Neural cell (in vitro differentiated cells): ENCODE data around the gene CDH4. TPM values are rescaled to one million over a fixed set of nuclear protein-coding genes. Genes with fewer than 3 reads are reported as not detected.

ENCODE experiments used
- H2AFZ ChIP-seq: fragments of 200-600, 300-800 bp; sonication (generic), shearing (Covaris generic); 2 replicates; pipeline ENCODE4 v1.6.0; 2014; ENCODE audit warnings: low read depth, mild to moderate bottlenecking, antibody characterized with exemption, low read length, moderate library complexity
- H3F3A ChIP-seq: fragments of 200-600 bp; shearing (Covaris generic); 2 replicates; pipeline ENCODE4 v1.6.1; 2016; ENCODE audit warnings: mild to moderate bottlenecking, moderate library complexity, mixed read lengths, antibody characterized with exemption, low read length; ENCODE audit not compliant: insufficient read depth, poor library complexity, severe bottlenecking
- H3K27ac ChIP-seq: fragments of 200-600, 300-800 bp; sonication (generic), shearing (Covaris generic); 2 replicates; pipeline ENCODE4 v1.5.1; 2014; ENCODE audit warnings: mild to moderate bottlenecking, low read length, moderate library complexity
- H3K27me3 ChIP-seq: fragments of 300-800, 200-600 bp; sonication (generic), shearing (Covaris generic); 2 replicates; pipeline ENCODE4 v1.6.0; 2014; ENCODE audit warnings: mild to moderate bottlenecking, low read depth, low read length, moderate library complexity; ENCODE audit not compliant: insufficient read depth
- H3K36me3 ChIP-seq: fragments of 300-800, 200-600 bp; sonication (generic), shearing (Covaris generic); 2 replicates; pipeline ENCODE4 v1.5.1; 2014; ENCODE audit warnings: mild to moderate bottlenecking, antibody characterized with exemption, low read length, moderate library complexity; ENCODE audit not compliant: insufficient read depth
- H3K4me2 ChIP-seq: fragments of 300-800, 200-600 bp; sonication (generic), shearing (Covaris generic); 2 replicates; pipeline ENCODE4 v1.6.0; 2014; ENCODE audit warnings: mild to moderate bottlenecking, low read length
- H3K4me3 ChIP-seq: fragments of 300-800, 200-600 bp; sonication (generic), shearing (Covaris generic); 2 replicates; pipeline ENCODE4 v1.5.1; 2014; ENCODE audit warnings: mild to moderate bottlenecking, low read length, moderate library complexity
- H3K79me2 ChIP-seq: fragments of 200-600 bp; shearing (Covaris generic); replicated peaks from 2 replicates; pipeline ENCODE4 v1.6.0; 2014; ENCODE audit warnings: mild to moderate bottlenecking, low read length, moderate library complexity; ENCODE audit not compliant: insufficient read depth
- H3K9ac ChIP-seq: fragments of 300-800, 200-600 bp; sonication (generic), shearing (Covaris generic); 2 replicates; pipeline ENCODE4 v1.6.1; 2016; ENCODE audit warnings: mild to moderate bottlenecking, low read length, mixed read lengths
- H3K9me2 ChIP-seq: fragments of 200-600 bp; shearing (Covaris generic); 2 replicates; pipeline ENCODE4 v1.6.1; 2016; ENCODE audit warnings: mild to moderate bottlenecking, low read length, mixed read lengths; ENCODE audit not compliant: insufficient read depth
- H3K9me3 ChIP-seq: fragments of 200-600, 300-800 bp; sonication (generic), shearing (Covaris generic); 2 replicates; pipeline ENCODE4 v1.6.1; 2016; ENCODE audit warnings: mild to moderate bottlenecking, mixed run types, low read length, moderate library complexity, mixed read lengths
- H4K20me1 ChIP-seq: fragments of 200-600 bp; shearing (Covaris generic); 2 replicates; pipeline ENCODE4 v1.6.1; 2016; ENCODE audit warnings: mild to moderate bottlenecking, mixed run types; ENCODE audit not compliant: insufficient read depth
- EP300 ChIP-seq: fragments of 450-650 bp; conservative IDR thresholded peaks from 2 replicates; pipeline ENCODE4 v1.6.1; 2014; ENCODE audit warnings: antibody characterized with exemption, mild to moderate bottlenecking, moderate library complexity; ENCODE audit not compliant: poor library complexity, severe bottlenecking
- EZH2 ChIP-seq: fragments of 200-600, 300-800 bp; shearing (Covaris generic), sonication (generic); IDR thresholded peaks from 2 replicates; pipeline ENCODE4 v1.6.1; 2014; ENCODE audit warnings: antibody characterized with exemption, low read length, borderline replicate concordance, mild to moderate bottlenecking; ENCODE audit not compliant: insufficient read depth, poor library complexity, severe bottlenecking
- MXI1 ChIP-seq: fragments of 450-650 bp; conservative IDR thresholded peaks from 2 replicates; pipeline ENCODE4 v1.6.1; 2014; ENCODE audit warnings: antibody characterized with exemption, mild to moderate bottlenecking; ENCODE audit not compliant: poor library complexity, severe bottlenecking
- POLR2AphosphoS5 ChIP-seq: IDR thresholded peaks from 2 replicates; pipeline ENCODE4 v1.6.1; 2012
- RAD21 ChIP-seq: fragments of 450-650 bp; conservative IDR thresholded peaks from 2 replicates; pipeline ENCODE4 v1.6.1; 2014; ENCODE audit warnings: antibody characterized with exemption, mild to moderate bottlenecking, moderate library complexity
- SMC3 ChIP-seq: fragments of 450-650 bp; conservative IDR thresholded peaks from 2 replicates; pipeline ENCODE4 v1.6.1; 2014; ENCODE audit warnings: antibody characterized with exemption, mild to moderate bottlenecking, moderate library complexity; ENCODE audit not compliant: poor library complexity
- TAF1 ChIP-seq: IDR thresholded peaks from 2 replicates; pipeline ENCODE4 v1.6.1; 2012; ENCODE audit warnings: low read depth
- polyA plus RNA-seq: library from polyadenylated mRNA; depleted of rRNA; stranded (reverse); fragments of >200 nt; gene quantifications from 2 replicates; pipeline ENCODE4 v1.2.3, GENCODE V29; 2014
- TF ChIP-seq, protein P1 (sequence below): IDR thresholded peaks from 2 replicates; pipeline ENCODE4 v1.6.1; 2012; ENCODE audit warnings: borderline replicate concordance
- TF ChIP-seq, protein P2 (sequence below): fragments of 450-650 bp; IDR thresholded peaks from 2 replicates; pipeline ENCODE4 v1.5.1; 2014; ENCODE audit warnings: antibody characterized with exemption, mild to moderate bottlenecking, moderate library complexity; ENCODE audit not compliant: poor library complexity, severe bottlenecking

CDH4 gene
- polyA plus RNA-seq, 1 donor from 2014 or later = 24.6 TPM

DNA sequence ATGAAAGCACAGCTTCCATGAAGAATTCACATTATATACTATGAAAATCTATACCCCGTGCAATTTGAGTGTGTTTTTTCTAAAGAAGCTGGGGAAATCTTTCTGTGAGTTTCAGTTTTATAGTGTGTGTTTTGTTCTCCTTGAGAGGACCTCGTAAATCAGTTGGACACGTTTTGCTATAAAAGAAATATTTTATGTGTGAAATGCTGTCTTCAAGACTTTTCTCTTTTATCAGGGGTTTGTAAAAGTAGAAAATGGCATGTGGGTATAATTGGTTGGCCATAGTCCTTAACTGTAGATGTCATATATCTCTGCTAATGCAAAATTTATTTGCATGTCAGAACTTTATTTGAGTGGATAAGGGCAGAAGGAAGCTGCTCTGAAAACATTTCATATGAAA lies 186.2 kb downstream of the CDH4 start:
- Histone ChIP-seq H3K27ac (no peak overlapping the region), H4K20me1 (peaks cover 2% of the 10 kb centered on the region), H3K27me3 (no peaks in the 10 kb centered on the region), H3K9ac (no peak overlapping the region), H3K4me3 (no peak overlapping the region), H3F3A (peaks cover 10% of the 10 kb centered on the region), H3K9me3 (no peaks in the 10 kb centered on the region), H3K9me2 (no peaks in the 10 kb centered on the region), H3K36me3 (no peaks in the 10 kb centered on the region), H3K4me2 (no peak overlapping the region), H2AFZ (no peak overlapping the region), H3K79me2 (no peaks in the 10 kb centered on the region)
- TF ChIP-seq EP300 (no peak), TAF1 (no peak), SMC3 (no peak), RAD21 (no peak), EZH2 (no peak)
- TF ChIP-seq, protein P1, sequence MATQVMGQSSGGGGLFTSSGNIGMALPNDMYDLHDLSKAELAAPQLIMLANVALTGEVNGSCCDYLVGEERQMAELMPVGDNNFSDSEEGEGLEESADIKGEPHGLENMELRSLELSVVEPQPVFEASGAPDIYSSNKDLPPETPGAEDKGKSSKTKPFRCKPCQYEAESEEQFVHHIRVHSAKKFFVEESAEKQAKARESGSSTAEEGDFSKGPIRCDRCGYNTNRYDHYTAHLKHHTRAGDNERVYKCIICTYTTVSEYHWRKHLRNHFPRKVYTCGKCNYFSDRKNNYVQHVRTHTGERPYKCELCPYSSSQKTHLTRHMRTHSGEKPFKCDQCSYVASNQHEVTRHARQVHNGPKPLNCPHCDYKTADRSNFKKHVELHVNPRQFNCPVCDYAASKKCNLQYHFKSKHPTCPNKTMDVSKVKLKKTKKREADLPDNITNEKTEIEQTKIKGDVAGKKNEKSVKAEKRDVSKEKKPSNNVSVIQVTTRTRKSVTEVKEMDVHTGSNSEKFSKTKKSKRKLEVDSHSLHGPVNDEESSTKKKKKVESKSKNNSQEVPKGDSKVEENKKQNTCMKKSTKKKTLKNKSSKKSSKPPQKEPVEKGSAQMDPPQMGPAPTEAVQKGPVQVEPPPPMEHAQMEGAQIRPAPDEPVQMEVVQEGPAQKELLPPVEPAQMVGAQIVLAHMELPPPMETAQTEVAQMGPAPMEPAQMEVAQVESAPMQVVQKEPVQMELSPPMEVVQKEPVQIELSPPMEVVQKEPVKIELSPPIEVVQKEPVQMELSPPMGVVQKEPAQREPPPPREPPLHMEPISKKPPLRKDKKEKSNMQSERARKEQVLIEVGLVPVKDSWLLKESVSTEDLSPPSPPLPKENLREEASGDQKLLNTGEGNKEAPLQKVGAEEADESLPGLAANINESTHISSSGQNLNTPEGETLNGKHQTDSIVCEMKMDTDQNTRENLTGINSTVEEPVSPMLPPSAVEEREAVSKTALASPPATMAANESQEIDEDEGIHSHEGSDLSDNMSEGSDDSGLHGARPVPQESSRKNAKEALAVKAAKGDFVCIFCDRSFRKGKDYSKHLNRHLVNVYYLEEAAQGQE = no peak
- TF ChIP-seq, protein P2, sequence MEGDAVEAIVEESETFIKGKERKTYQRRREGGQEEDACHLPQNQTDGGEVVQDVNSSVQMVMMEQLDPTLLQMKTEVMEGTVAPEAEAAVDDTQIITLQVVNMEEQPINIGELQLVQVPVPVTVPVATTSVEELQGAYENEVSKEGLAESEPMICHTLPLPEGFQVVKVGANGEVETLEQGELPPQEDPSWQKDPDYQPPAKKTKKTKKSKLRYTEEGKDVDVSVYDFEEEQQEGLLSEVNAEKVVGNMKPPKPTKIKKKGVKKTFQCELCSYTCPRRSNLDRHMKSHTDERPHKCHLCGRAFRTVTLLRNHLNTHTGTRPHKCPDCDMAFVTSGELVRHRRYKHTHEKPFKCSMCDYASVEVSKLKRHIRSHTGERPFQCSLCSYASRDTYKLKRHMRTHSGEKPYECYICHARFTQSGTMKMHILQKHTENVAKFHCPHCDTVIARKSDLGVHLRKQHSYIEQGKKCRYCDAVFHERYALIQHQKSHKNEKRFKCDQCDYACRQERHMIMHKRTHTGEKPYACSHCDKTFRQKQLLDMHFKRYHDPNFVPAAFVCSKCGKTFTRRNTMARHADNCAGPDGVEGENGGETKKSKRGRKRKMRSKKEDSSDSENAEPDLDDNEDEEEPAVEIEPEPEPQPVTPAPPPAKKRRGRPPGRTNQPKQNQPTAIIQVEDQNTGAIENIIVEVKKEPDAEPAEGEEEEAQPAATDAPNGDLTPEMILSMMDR = no peak

DNA sequence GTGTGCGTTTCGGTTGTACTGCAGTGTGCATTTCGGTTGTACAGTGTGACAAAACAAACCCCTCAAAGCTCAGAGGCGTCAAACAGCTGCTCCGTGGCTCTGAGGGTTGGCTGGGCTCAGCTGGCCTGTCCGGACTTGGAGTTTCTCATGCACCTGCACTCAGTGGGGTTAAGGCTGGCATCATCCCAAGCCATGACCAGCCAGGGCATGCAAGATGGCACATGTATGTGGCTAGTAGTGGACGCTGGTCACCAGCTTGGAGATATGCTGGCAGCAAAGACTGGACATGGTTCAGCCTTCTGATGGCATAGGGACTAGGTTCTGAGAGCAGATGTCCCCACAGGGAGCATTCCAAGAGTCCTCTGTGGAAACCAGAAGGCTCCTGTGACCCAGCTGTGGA lies 187.2 kb downstream of the CDH4 start:
- H3K79me2 ChIP-seq = no peaks in the 10 kb centered on the region
- H3F3A ChIP-seq = peaks cover 10% of the 10 kb centered on the region
- TF ChIP-seq TAF1 = no peak
- no peak for TF ChIP-seq MXI1
- no peak for TF ChIP-seq RAD21
- TF ChIP-seq, protein P1 = no peak
- no peak for TF ChIP-seq EZH2
- TF ChIP-seq EP300 = no peak
- TF ChIP-seq, protein P2 = no peak
- no peak for TF ChIP-seq SMC3
- TF ChIP-seq POLR2AphosphoS5 = no peak
- H3K36me3 ChIP-seq = no peaks in the 10 kb centered on the region
- H3K9me3 ChIP-seq = no peaks in the 10 kb centered on the region
- no peak overlapping the region for H3K9ac ChIP-seq
- H3K4me3 ChIP-seq = no peak overlapping the region
- no peaks in the 10 kb centered on the region for H3K27me3 ChIP-seq
- H3K27ac ChIP-seq = no peak overlapping the region
- peaks cover 2% of the 10 kb centered on the region for H4K20me1 ChIP-seq
- H3K9me2 ChIP-seq = no peaks in the 10 kb centered on the region
- H3K4me2 ChIP-seq = no peak overlapping the region
- H2AFZ ChIP-seq = no peak overlapping the region
